NCI-H526 (cell line): ENCODE results near the gene MGMT.
A peak's percentile ranks its signal among the peaks of the same experiment; 100 is the strongest.

Source experiments
- DNase-seq, 2 experiments: peaks; one replicate each; lab custom pipeline; 2025; lab: John Stamatoyannopoulos, UW

The MGMT gene

DNA sequence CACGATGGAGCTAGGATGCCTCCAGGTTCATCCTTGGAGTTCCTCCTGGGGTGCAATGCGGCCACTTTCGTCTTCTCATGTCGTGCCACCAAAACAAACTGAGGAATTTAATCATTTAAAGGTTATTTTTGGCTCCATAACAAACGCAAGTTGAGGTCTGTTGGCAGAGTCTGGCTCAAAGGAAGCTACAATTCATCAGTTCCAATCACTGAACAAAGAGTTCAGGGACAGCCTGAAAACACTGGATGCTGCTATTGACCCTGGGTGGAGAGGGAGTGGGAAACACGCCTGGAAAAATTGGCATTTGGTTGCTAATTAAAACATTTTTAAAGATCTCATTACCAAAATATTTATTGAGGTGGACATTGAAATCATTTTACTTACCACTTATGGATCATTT is 11.4 kb upstream of the MGMT start:
- no peak for DNase-seq

- no peak for DNase-seq
These were observed 7.1 kb upstream of the MGMT start for GRCh38 chr10:129459762-129460539.

DNA sequence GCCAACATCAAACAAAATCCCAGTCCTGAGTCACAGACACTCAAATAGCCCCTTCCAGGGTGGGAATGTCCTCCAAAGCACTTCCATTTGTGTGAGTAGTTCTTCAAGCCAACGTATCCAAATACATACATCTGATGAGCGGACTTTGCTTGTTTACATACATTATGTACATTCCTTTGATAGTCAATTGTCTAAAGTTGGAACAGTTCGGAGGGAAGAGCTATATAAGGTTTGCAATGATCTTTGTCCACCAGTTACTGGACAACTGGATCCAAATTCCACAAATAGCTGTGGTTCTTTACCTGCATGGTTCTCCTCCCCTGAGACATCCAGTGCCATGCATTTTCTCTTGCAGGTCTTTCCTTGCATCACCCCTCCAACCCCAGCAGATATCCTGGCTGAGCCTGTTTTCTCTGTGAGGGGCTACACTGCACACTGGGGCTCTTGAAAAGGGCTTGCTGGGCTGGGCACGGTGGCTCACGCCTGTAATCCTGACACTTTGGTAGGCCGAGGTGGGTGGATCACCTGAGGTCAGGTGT is 4.7 kb upstream of the MGMT start:
- DNase-seq = no peak

- DNase-seq = peak; percentile 33 to 35
These were observed 2.8 kb upstream of the MGMT start for GRCh38 chr10:129464251-129464650.

- no peak for DNase-seq
These were observed 992 bp upstream of the MGMT start for GRCh38 chr10:129465796-129466702.

DNA sequence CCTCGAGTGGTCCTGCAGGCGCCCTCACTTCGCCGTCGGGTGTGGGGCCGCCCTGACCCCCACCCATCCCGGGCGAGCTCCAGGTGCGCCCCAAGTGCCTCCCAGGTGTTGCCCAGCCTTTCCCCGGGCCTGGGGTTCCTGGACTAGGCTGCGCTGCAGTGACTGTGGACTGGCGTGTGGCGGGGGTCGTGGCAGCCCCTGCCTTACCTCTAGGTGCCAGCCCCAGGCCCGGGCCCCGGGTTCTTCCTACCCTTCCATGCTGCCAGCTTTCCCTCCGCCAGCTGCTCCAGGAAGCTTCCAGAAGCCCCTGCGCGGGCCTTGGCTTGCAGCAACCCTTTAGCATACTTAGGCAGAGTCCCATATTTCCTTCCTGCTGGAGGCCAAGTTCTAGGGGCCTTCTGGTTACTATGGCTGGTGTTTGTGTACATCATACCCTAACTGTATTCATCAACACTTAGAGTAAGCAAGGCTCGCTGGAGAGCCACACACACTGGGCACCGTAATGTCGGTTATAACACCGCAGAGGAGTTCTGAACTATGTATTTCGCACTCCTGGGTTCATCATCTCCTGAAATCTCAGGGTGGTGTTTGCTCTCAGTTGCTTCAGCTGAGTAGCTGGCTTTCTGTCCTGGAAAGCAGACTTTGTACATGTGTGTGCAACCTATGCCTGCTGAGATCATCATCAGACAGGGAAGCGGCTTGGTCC is 471 bp downstream of the MGMT start:
- DNase-seq = no peak

GRCh38 chr10:129468187-129468586 is 1.1 kb downstream of the MGMT start:
- no peak for DNase-seq

DNA sequence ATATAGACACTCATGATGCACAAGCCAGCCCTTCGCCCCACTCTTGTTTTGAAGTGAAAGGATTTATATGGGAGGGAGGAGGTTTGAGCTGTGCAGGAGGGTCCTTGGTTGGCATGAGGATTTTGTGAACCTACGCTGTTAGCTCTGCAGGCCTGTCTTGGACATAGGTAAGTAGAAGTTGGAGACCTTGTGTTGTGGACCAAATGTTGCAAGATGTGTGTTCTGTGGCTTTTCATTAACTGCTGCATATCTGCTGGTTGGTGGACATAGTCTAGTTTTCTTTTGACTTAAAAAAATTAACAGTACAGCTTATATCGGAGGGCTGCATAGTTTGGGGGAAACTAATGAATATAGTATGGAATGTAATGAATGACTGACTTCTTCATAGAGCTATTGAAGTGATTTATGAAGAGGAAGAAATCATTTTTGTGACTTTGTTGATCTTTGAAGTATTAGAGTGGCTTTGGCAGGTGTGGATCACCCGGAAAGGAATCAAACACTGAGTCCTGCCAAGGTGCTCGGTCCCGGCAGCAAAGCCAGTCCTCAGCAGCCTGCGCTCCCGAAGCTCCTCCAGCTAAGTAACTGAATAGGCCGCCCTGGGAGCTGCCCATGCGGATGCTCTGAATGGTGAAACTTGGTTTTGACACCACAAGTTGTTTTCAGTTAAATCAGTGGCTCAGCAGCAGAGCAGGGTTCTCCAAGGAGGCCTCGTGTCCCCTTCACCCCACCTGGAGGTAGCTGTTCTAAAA is 3.2 kb downstream of the MGMT start:
- DNase-seq = no peak

GRCh38 chr10:129471447-129472175 is 4.6 kb downstream of the MGMT start:
- no peak for DNase-seq

DNA sequence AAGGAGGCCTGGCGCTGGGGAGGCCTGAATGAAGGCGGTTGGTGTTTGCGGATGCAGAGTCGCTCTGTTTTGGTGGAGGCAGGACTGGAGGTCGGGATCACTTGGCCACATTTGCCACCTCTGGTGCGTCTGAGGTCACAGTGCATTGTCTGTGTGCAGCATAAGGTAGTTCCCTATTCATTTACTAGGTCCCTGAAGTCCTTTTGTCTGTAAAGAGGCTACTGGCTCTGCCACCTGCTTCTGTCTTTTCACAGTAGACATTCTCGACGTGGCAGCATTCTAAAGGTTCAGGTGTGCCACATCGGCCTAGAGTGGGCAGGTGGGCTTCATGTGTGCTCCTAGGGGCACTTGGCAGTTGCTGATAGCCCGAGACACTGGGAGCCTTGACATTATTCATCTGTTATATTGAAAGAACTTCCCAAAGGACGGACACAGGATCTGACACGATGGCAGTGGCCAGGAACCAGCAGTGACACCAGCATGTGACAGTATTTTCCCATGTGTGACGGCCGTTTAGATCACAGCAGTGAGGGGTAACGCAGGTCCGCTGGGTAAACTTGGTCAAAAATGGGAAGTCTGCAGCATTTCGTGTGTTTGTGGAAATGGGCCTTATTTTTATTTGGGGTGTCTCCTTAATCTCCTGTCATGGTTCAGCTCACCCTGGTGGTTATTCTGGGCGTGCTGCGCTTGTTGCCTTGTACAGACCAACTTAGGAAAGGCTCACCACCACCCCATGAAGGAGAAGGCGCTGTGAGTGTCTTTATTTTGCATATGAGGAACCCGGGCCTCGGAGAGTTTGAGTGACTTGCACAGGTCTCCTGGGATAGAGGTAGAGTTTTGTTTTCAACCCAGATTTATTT is 5.9 kb downstream of the MGMT start:
- DNase-seq = no peak

- no peak for DNase-seq
These were observed 7.6 kb downstream of the MGMT start for GRCh38 chr10:129474642-129475041.

- no peak for DNase-seq
These were observed 9.4 kb downstream of the MGMT start for GRCh38 chr10:129476431-129476830.

DNA sequence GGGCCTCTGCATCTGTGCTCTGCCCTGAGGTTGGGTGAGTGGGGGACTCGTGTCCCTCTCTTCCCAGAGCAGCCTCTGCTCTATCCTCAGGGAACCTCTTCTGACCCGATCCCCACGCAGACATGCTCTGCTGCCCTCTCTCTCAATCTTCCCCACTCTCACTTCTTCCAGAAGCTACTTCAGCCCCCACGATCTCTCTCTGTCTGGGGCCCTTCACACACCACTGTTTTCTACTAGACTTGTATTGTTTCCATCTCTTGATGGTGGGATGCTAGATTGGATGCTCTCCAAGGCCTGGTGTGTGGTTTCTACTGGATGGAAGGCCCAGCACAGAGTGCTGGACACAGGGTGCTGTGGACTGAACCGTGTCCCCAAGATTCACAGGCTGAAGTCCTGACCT is 10.0 kb downstream of the MGMT start:
- DNase-seq = no peak

- DNase-seq = no peak
These were observed 14.6 kb downstream of the MGMT start for GRCh38 chr10:129481641-129482040.

GRCh38 chr10:129483430-129484010 is 16.5 kb downstream of the MGMT start:
- no peak for DNase-seq

GRCh38 chr10:129486805-129487204 is 19.8 kb downstream of the MGMT start:
- no peak for DNase-seq

- peak in 1 of 2 experiments; percentile 15 for DNase-seq
These were observed 24.2 kb downstream of the MGMT start for GRCh38 chr10:129491123-129491734.

DNA sequence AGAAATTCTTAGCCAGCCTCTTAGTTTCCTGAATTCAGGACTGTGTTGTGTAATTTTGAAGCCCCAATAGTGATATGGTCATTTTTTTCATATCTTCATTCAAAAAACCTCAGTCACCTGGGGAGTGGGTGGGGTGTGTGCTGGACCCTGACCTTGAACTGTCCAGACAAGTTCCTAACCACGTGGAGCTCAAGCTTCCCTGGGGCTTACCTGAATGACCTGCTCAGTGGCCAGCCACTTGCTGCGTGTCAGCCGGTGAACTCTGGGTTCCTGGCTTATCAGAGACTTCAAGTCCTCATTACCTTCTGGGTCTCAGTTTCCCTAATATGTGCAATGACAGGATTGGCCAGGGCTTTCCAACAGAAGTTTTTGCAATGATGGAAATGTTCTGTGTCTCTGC is 27.1 kb downstream of the MGMT start:
- DNase-seq = no peak

- DNase-seq = no peak
These were observed 27.7 kb downstream of the MGMT start for GRCh38 chr10:129494740-129495139.
